Activated CD8-positive, alpha-beta T cell treated with anti-CD3 and anti-CD28 coated beads for 36 hours (primary cell): Measurements from ENCODE around the gene UBE2D2. TPM values are rescaled to one million over a fixed set of nuclear protein-coding genes. Genes with fewer than 3 reads are reported as not detected.
"Not testable (repeated sequence)": the region's sequence is repeated elsewhere in the genome, so short reads cannot be mapped to it uniquely, and the experiment has no call there.

Source experiments
- ATAC-seq: fragments of 200-7000 bp; cut with Tn5 transposase; one replicate; pipeline ENCODE4 v1.10.0; 2021; ENCODE audit warnings: mild to moderate bottlenecking, moderate library complexity
- CTCF ChIA-PET: fragments of 350-600 bp; sonication (Branson Sonifier 250); formaldehyde crosslinking; loops from one replicate; lab custom pipeline; 2021; ENCODE audit warnings: antibody characterized with exemption; lab: Charles Lee
- POLR2A ChIA-PET: fragments of 350-600 bp; sonication (Branson Sonifier 250); formaldehyde crosslinking; loops from one replicate; lab custom pipeline; 2021; ENCODE audit warnings: antibody characterized with exemption; lab: Charles Lee
- DNase-seq: peaks from one replicate; pipeline ENCODE4 v3.0.0-alpha.2; 2020
- H3K27ac Mint-ChIP-seq: one replicate; pipeline ENCODE4 v1.8.0; 2021; ENCODE audit warnings: mild to moderate bottlenecking, mixed read lengths
- H3K27me3 Mint-ChIP-seq: one replicate; pipeline ENCODE4 v1.8.0; 2021; ENCODE audit warnings: mixed read lengths
- H3K36me3 Mint-ChIP-seq: one replicate; pipeline ENCODE4 v1.8.0; 2021; ENCODE audit warnings: low read depth, mixed read lengths
- H3K4me1 Mint-ChIP-seq: one replicate; pipeline ENCODE4 v1.8.0; 2021; ENCODE audit warnings: low read depth, mixed read lengths
- H3K4me3 Mint-ChIP-seq: one replicate; pipeline ENCODE4 v1.8.0; 2021; ENCODE audit warnings: mild to moderate bottlenecking, moderate library complexity, mixed read lengths
- H3K9me3 Mint-ChIP-seq: one replicate; pipeline ENCODE4 v1.8.0; 2021; ENCODE audit warnings: mixed read lengths
- intact Hi-C: fragments of 100-400 bp; cut with micrococcal nuclease; formaldehyde crosslinking; loops from one replicate; pipeline ENCODE4 v1.10.0; 2022
- total RNA-seq, 2 experiments: library from RNA; stranded (reverse); gene quantifications; one replicate each; pipeline ENCODE4 v1.2.3, GENCODE V29; 2021
- TF ChIP-seq, protein P1 (sequence below): fragments of 200-600 bp; IDR thresholded peaks from one replicate; pipeline ENCODE4 v1.8.0; 2022; ENCODE audit warnings: antibody characterized with exemption, mild to moderate bottlenecking

Gene UBE2D2
- total RNA-seq, 2 experiments from 2014 or later = 239 to 253 TPM

- TF ChIP-seq, protein P1, sequence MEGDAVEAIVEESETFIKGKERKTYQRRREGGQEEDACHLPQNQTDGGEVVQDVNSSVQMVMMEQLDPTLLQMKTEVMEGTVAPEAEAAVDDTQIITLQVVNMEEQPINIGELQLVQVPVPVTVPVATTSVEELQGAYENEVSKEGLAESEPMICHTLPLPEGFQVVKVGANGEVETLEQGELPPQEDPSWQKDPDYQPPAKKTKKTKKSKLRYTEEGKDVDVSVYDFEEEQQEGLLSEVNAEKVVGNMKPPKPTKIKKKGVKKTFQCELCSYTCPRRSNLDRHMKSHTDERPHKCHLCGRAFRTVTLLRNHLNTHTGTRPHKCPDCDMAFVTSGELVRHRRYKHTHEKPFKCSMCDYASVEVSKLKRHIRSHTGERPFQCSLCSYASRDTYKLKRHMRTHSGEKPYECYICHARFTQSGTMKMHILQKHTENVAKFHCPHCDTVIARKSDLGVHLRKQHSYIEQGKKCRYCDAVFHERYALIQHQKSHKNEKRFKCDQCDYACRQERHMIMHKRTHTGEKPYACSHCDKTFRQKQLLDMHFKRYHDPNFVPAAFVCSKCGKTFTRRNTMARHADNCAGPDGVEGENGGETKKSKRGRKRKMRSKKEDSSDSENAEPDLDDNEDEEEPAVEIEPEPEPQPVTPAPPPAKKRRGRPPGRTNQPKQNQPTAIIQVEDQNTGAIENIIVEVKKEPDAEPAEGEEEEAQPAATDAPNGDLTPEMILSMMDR = peak; percentile 37
- no peak for ATAC-seq
- no peaks in the 10 kb centered on the region for H3K27me3 Mint-ChIP-seq
- POLR2A ChIA-PET = interaction anchor here (0.8 to 8.0 kb wide), 4 partner anchors 12 to 173 kb away, joined by 3 to 78 read pairs (median 6); partner anchors contain the start of gene UBE2D2
- CTCF ChIA-PET = interaction anchor here (0.7 to 3.9 kb wide), 18 partner anchors 8 to 169 kb away, joined by 3 to 56 read pairs (median 6); partner anchors contain the start of gene UBE2D2
- H3K27ac Mint-ChIP-seq = peak overlapping the region; percentile 81
- peaks cover 34% of the 10 kb centered on the region for H3K36me3 Mint-ChIP-seq
- peaks cover 69% of the 10 kb centered on the region for H3K4me1 Mint-ChIP-seq
- H3K9me3 Mint-ChIP-seq = no peaks in the 10 kb centered on the region
- intact Hi-C loops = no loop called here
- H3K4me3 Mint-ChIP-seq = peak overlapping the region; percentile 6
- no peak for DNase-seq
Measured at GRCh38 chr5:139575313-139575646, 14.1 kb downstream of the UBE2D2 start.

GRCh38 chr5:139575751-139576150, 14.6 kb downstream of the UBE2D2 start:
- POLR2A ChIA-PET = interaction anchor here (1.5 to 8.0 kb wide), 2 partner anchors 12 to 135 kb away, joined by 7 to 78 read pairs; partner anchors contain the start of gene UBE2D2
- H3K4me1 Mint-ChIP-seq = peaks cover 68% of the 10 kb centered on the region
- intact Hi-C loops = no loop called here
- no peaks in the 10 kb centered on the region for H3K9me3 Mint-ChIP-seq
- CTCF ChIA-PET = interaction anchor here (0.7 to 3.9 kb wide), 15 partner anchors 10 to 190 kb away, joined by 3 to 56 read pairs (median 6); partner anchors contain the start of gene UBE2D2
- H3K27me3 Mint-ChIP-seq = no peaks in the 10 kb centered on the region
- ATAC-seq = peak; percentile 64
- peak; percentile 57 for DNase-seq
- peaks cover 34% of the 10 kb centered on the region for H3K36me3 Mint-ChIP-seq
- TF ChIP-seq, protein P1 = no peak
- H3K27ac Mint-ChIP-seq = peak overlapping the region; percentile 81
- peak overlapping the region; percentile 6 for H3K4me3 Mint-ChIP-seq

DNA sequence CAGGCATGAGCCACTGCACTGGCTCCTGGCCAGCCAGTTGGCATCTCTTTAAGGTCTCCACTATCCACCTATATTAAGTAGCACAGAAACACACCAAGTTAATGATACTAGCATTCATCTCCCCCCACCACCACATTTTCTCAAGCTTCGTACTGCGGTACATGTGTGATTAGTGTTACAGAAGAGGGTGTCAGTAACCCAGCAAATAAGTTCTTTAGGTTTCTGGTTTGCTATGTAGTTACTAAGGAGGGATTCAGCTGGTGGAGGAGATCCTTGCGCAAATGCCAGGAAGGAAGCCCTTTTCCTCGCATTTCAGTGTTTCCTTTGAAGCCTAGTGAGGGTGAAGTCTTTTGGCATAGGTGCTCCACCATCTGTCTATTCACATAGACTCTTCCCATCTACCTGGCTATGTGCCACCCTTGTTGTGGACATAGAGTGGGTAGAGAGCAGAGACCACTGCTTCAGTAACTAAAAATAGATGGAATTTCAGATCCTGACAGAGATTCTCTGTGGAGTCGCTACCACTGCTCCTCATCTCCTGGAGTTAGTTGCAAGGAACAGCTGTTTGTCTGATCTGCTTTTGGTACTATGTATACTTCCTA, 16.7 kb downstream of the UBE2D2 start:
- DNase-seq (no peak), ATAC-seq (no peak)
- peak overlapping the region; percentile 35 for H3K4me3 Mint-ChIP-seq
- TF ChIP-seq, protein P1 = no peak
- intact Hi-C loops = no loop called here
- ChIA-PET CTCF (interaction anchor here (0.6 to 2.4 kb wide), 5 partner anchors 49 to 517 kb away, joined by 3 to 13 read pairs (median 4); no protein-coding TSS in a partner anchor), POLR2A (interaction anchor here (0.6 to 8.0 kb wide), 6 partner anchors 14 to 74 kb away, joined by 3 to 78 read pairs (median 4); partner anchors contain the start of gene UBE2D2)
- peaks cover 61% of the 10 kb centered on the region for H3K4me1 Mint-ChIP-seq
- H3K36me3 Mint-ChIP-seq = peaks cover 33% of the 10 kb centered on the region
- H3K27ac Mint-ChIP-seq = peak overlapping the region; percentile 81
- no peaks in the 10 kb centered on the region for H3K27me3 Mint-ChIP-seq
- H3K9me3 Mint-ChIP-seq = no peaks in the 10 kb centered on the region

DNA sequence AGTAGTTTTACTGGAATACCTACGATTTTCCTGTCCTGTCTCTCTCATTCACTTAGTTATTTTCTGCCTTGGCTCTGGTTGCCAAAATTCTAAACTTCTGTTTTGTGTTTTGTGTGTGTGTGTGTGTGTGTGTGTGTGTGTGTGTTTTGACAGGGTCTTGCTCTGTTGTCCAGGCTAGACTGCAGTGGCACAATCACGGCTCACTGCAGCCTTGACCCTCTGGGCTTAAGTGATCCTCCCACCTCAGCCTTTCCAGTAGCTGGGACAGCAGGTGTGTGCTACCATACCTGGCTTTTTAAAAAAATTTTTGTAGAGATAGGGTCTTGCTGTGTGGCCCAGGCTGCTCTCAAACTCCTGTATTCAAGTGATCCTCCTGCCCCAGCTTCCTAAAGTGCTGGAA, 17.2 kb downstream of the UBE2D2 start:
- Mint-ChIP-seq H3K27me3 (no peaks in the 10 kb centered on the region), H3K4me1 (peaks cover 66% of the 10 kb centered on the region), H3K4me3 (no peak overlapping the region), H3K27ac (peak overlapping the region; percentile 81), H3K9me3 (no peaks in the 10 kb centered on the region), H3K36me3 (peaks cover 35% of the 10 kb centered on the region)
- intact Hi-C loops = no loop called here
- ATAC-seq (no peak), DNase-seq (no peak)
- ChIA-PET POLR2A (interaction anchor here (0.6 to 8.0 kb wide), 5 partner anchors 14 to 74 kb away, joined by 3 to 78 read pairs (median 4); partner anchors contain the start of gene UBE2D2), CTCF (interaction anchor here (0.6 to 2.4 kb wide), 8 partner anchors 15 to 516 kb away, joined by 3 to 13 read pairs (median 4); no protein-coding TSS in a partner anchor)
- TF ChIP-seq, protein P1 = no peak

- CTCF ChIA-PET, H3K27ac Mint-ChIP-seq, intact Hi-C loops, ATAC-seq, H3K9me3 Mint-ChIP-seq, H3K4me3 Mint-ChIP-seq, DNase-seq, H3K27me3 Mint-ChIP-seq: not testable (repeated sequence)
- H3K36me3 Mint-ChIP-seq = peaks cover 35% of the 10 kb centered on the region
- H3K4me1 Mint-ChIP-seq = peaks cover 63% of the 10 kb centered on the region
- POLR2A ChIA-PET = interaction anchor here (0.6 to 2.2 kb wide), 3 partner anchors 16 to 105 kb away, joined by 3 to 5 read pairs (median 3); partner anchors contain the start of gene UBE2D2
Measured at GRCh38 chr5:139582181-139582580, 21.0 kb downstream of the UBE2D2 start.
